Mesenteric fat pad (tissue), 1 donor: ENCODE results near the gene HEPH. TPM values are rescaled to one million over a fixed set of nuclear protein-coding genes. Genes with fewer than 3 reads are reported as not detected.
"Not testable (repeated sequence)": the region's sequence is repeated elsewhere in the genome, so short reads cannot be mapped to it uniquely, and the experiment has no call there.

Experiments used
- DNase-seq: peaks from one replicate; pipeline ENCODE4 v3.0.0-alpha.2; 2020; ENCODE audit warnings: low spot score
- long read RNA-seq: library from polyadenylated mRNA; unstranded; transcript quantifications from one replicate; pipeline ENCODE4 v2.0.0, GENCODE V29; 2020
- total RNA-seq: library from RNA; stranded (reverse); fragmentation: NEBNext Ultra II Directional; extraction: Animal tissue kit (Norgen Biotek cat#: 25700); gene quantifications from one replicate; pipeline ENCODE4 v1.2.1, GENCODE V29; 2021
- donor health status: DM: yes; HTN: yes; CAD: no.

Gene HEPH, protein sequence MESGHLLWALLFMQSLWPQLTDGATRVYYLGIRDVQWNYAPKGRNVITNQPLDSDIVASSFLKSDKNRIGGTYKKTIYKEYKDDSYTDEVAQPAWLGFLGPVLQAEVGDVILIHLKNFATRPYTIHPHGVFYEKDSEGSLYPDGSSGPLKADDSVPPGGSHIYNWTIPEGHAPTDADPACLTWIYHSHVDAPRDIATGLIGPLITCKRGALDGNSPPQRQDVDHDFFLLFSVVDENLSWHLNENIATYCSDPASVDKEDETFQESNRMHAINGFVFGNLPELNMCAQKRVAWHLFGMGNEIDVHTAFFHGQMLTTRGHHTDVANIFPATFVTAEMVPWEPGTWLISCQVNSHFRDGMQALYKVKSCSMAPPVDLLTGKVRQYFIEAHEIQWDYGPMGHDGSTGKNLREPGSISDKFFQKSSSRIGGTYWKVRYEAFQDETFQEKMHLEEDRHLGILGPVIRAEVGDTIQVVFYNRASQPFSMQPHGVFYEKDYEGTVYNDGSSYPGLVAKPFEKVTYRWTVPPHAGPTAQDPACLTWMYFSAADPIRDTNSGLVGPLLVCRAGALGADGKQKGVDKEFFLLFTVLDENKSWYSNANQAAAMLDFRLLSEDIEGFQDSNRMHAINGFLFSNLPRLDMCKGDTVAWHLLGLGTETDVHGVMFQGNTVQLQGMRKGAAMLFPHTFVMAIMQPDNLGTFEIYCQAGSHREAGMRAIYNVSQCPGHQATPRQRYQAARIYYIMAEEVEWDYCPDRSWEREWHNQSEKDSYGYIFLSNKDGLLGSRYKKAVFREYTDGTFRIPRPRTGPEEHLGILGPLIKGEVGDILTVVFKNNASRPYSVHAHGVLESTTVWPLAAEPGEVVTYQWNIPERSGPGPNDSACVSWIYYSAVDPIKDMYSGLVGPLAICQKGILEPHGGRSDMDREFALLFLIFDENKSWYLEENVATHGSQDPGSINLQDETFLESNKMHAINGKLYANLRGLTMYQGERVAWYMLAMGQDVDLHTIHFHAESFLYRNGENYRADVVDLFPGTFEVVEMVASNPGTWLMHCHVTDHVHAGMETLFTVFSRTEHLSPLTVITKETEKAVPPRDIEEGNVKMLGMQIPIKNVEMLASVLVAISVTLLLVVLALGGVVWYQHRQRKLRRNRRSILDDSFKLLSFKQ
- 3.9 TPM for total RNA-seq
- long read RNA-seq, partial matches to known transcripts, result 3 of 3 reads
- long read RNA-seq, other reads (novel, unspliced or antisense), result 0 of 3 reads

DNA sequence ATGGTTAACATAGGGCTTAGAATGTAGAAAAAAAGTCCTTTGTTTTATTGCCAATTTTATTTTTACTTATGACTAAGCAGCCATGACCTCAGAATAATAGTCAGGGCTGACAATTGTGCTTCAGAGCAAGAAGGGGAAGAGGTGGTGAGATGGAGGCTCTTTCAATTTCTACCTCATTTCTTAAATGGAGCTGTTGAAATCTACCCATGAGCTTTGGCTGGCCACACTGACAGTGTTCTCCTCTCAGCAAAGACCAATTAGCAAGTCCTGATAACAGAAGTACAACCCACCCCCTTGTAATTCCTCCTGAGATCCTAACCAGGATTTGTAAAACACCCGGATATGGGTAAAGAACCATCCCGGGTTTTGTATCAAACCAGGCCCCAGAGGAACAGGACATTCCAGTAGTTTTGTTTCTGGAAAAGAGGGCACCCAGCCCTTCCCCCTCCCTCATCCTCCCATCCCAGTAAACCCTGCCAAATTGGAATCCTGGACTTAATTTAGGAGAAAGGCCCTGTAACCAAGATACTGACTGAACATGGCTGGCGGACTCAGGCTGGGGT, at the start of gene HEPH:
TSS of gene HEPH (plus strand) at position 399 of the 563 bp plus-strand sequence. CDS start 6,324 bp downstream, outside the sequence.
- no peak for DNase-seq

GRCh38 chrX:66118722-66119121, 45.3 kb upstream of the HEPH start:
- not testable (repeated sequence) for DNase-seq

GRCh38 chrX:66121354-66121753, 42.7 kb upstream of the HEPH start:
- DNase-seq, result not testable (repeated sequence)

DNA sequence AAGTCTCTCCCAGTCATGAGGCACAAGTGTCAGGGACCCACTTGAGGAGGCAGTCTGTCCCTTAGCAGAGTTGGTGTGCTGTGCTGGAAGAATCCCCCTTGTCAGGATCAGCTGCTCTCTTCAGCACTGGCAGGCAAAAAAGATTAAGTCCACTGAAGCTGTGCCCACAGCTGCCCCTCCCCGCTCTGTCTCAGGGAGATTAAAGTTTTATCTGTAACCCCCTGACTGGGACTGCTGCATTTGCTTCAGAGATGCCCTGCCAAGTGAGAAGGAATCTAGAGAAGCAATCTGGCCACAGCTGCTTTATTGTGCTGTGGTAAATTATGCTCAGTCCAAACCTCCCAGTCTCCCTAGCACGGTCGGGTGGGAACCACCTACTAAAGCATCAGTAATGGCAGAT, 37.4 kb upstream of the HEPH start:
- no peak for DNase-seq

DNA sequence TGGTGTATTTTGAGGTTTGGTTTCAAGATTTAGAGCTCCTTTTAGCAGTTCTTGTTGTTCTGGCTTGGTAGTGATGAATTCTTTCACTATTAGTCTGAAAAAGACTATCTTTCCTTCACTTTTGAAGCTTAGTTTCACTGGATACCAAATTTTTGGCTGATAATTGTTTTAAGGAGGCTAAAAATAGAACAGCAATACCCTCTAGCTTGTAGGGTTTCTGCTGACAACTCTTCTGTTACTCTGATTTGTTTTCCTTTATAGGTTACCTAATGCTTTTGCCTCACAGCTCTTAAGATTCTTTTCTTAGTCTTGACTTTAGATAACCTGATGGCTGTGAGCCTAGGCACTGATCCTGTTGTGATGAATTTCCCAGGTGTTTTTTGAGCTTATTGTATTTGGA, 33.6 kb upstream of the HEPH start:
- no peak for DNase-seq

DNA sequence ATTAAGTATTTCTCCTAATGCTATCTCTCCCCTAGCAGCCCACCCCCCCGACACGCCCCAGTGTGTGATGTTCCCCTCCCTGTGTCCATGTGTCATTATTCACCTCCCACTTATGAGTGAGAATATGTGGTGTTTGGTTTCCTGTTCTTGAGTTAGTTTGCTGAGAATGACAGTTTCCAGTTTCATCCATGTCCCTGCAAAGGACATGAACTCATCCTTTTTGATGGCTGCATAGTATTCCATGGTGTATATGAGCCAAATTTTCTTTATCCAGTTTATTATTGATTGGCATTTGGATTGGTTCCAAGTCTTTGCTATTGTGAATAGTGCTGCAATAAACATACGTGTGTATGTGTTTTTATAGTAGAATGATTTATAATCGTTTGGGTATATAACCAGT, 28.8 kb upstream of the HEPH start:
- not testable (repeated sequence) for DNase-seq

GRCh38 chrX:66142351-66142750, 21.7 kb upstream of the HEPH start:
- no peak for DNase-seq

DNA sequence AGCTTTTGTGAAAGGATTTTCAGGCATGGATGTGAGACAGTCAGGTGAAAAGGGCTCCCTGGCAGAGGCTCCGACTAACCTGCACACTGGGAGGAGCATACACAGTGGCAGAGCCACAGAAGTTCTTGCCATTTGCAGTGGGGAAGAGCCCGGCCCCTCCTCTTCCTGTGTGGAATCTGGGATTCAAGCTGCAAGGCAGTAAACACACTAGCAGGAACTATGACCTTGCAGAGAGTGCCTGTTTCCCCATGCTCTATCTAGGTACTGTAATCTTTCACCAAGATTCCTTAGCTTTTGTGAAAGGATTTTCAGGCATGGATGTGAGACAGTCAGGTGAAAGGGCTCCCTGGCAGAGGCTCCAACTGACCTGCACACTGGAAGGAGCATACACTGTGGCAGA, 19.8 kb upstream of the HEPH start:
- no peak for DNase-seq

GRCh38 chrX:66149519-66149918, 14.5 kb upstream of the HEPH start:
- no peak for DNase-seq

GRCh38 chrX:66150163-66150562, 13.9 kb upstream of the HEPH start:
- no peak for DNase-seq

DNA sequence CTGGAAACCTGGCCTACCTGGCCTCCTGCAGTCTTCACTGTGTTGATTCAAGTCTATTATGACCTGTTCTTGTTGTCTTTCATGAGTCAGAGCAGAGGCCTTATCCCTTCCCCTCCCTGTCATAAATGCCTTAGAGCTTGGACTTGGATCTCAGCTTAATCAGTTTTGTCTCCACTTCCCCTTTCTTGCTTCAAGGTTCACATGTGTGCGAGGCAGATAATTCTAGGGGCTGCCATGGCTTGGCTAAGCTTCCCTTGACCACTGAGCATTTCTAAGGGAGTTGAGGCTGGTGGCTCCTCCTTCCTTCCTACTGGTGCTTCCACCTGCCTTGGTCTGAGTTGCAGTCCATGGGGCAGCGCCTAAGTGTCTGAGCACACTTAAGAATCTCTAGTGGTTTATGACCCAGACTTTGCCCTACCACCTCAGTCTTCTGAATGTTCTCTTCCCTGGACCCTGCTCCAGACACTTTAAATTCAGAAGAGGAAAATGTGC, 1.7 kb upstream of the HEPH start:
- no peak for DNase-seq

GRCh38 chrX:66163447-66163846, 600 bp upstream of the HEPH start:
- no peak for DNase-seq

DNA sequence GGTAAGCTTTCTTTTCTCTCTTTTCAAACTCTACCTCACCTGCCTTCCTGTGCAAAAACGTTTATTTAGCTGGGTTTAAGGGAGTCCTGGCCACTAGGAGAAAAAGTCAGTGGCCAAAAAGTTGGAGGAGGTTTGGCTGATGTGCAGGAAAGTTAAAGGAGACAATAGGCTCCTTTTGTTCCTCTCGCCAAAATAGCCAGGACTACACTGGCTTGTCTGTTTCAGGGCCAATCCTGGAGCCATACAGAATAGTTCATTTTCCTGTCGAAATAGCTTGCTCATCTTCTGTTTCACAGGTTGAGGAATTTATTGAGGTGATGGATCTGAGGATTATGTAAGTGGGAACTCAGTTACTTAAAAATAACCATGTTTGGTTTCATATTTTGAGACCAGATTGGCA, 423 bp downstream of the HEPH start:
- no peak for DNase-seq

DNA sequence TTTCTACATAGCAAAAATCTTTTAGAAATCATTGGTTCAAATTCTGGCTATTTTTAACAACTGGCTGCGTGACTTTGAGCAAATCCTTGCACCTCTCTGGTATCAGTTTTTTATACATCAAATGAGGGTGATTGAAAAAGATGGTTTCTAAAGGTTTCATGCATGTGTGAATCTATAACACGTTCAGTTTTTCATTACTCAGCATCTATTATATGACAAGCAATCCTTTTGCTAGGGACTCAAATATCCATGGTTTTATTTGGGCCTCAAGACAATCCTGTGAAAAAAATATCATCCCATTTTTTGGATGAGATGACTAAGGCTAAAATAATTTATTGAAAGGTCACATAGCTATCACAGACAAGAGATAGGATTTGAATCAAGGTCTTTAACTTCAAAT, 884 bp downstream of the HEPH start:
- DNase-seq, result no peak

DNA sequence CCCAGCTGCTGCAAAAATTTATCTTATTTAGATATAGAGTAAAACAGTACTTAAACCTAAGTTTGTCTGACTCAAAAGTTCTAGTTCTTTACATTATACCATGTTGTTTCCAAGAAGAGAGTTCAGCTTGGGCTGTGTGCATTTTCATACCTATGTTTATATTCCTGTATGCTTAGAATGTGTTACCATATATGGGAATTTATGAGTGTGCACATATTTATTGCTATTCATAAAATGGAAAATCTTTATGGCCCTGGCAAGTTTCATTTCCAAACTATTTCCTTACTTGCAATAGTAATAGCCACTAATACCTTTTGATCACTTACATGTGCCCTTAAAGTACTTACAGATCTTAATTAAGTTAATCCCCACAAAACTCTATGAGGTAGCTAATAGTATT, 2.6 kb downstream of the HEPH start:
- no peak for DNase-seq

DNA sequence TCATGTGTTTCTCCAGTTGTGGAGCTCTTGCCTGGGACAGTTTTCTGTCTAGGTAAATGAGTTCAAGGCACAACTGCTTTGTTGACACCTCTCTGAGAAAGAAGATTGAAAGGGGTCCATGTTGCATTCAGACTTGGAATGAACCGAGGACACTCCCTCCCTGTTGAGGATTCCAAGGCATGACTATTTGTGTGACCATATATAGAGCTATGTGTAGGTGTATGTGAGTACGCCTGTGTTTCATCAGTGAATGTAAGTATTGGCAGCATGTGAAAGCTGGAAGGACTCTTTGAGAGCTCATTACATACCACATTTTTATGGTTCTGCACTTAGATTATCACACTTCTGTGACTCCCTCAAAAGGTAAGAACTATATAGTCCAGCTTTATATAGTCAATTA, 3.4 kb downstream of the HEPH start:
- DNase-seq, result no peak

GRCh38 chrX:66176134-66176533, 12.1 kb downstream of the HEPH start:
- no peak for DNase-seq

GRCh38 chrX:66191563-66191962, 27.5 kb downstream of the HEPH start:
- no peak for DNase-seq

DNA sequence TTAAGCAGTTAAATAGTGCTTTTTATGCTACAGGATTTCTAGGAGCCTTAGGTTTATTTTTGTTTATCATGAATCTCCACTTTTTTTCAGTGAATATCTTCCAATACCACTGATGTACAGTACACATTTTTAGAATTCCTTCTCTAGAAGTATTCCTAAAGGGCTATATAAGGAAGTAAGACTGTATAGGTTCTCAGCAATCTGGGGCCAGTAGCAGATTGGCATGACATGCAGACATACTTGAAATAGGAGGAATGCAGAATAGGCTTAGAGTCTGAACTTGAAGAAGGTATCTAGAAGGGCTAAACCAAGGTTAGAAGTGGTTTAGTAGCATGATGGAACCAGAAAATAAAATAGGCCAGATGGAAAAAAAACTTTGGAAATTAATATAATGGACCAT, 29.8 kb downstream of the HEPH start:
- no peak for DNase-seq

- no peak for DNase-seq
These were observed 36.1 kb downstream of the HEPH start for GRCh38 chrX:66200050-66200664.
